GM12891 (cell line): ENCODE results near the gene ARHGAP12.

Experiments
- POLR2A ChIP-seq: IDR thresholded peaks from 2 replicates; pipeline ENCODE4 v1.6.1; 2011; ENCODE audit warnings: low read depth, low read length, control low read depth
- TAF1 ChIP-seq: IDR thresholded peaks from 2 replicates; pipeline ENCODE4 v1.6.1; 2011; ENCODE audit warnings: low read depth, low read length, control low read depth

GRCh38 chr10:31838709-31839108 lies 89.9 kb downstream of the ARHGAP12 start:
- TF ChIP-seq POLR2A (no peak), TAF1 (no peak)
